ENCODE results near the gene G0S2.

The G0S2 gene

DNA sequence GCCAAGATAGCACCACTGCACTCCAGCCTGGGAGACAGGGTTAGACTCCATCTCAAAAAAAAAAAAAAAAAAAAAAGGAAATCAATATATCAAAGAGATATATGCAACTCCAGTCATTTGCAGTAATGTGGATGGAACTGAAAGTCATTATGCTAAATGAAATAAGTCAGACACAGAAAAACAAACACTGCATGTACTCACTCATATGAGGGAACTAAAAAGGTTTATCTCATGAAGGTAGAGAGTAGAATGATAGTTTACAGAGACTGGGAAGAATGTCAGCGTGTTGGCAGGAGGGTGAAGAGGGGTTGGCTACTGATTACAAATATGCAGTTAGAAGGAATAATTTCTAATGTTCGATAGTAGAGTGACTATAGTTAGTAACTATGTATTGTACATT is 42.6 kb downstream of the G0S2 start (continued):
- TF ChIP-seq, protein P1, sequence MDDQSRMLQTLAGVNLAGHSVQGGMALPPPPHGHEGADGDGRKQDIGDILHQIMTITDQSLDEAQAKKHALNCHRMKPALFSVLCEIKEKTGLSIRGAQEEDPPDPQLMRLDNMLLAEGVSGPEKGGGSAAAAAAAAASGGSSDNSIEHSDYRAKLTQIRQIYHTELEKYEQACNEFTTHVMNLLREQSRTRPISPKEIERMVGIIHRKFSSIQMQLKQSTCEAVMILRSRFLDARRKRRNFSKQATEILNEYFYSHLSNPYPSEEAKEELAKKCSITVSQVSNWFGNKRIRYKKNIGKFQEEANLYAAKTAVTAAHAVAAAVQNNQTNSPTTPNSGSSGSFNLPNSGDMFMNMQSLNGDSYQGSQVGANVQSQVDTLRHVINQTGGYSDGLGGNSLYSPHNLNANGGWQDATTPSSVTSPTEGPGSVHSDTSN (CRISPR knock-in tag; IDR thresholded peaks at IDR 0.05): no peak
- TF ChIP-seq ZNF114 (tag by site-specific recombination; IDR thresholded peaks at IDR 0.05) (no peak), ZNF266 (tag by site-specific recombination; IDR thresholded peaks at IDR 0.05; ENCODE audit: low read depth) (no peak), ZNF350 (tag by site-specific recombination; IDR thresholded peaks at IDR 0.05) (no peak), ZNF157 (tag by site-specific recombination; IDR thresholded peaks at IDR 0.05) (no peak), ZFP37 (tag by site-specific recombination; IDR thresholded peaks at IDR 0.05) (no peak), ZNF426 (tag by site-specific recombination; IDR thresholded peaks at IDR 0.05) (no peak), ZFP41 (tag by site-specific recombination; IDR thresholded peaks at IDR 0.05; ENCODE audit: borderline replicate concordance) (no peak)

DNA sequence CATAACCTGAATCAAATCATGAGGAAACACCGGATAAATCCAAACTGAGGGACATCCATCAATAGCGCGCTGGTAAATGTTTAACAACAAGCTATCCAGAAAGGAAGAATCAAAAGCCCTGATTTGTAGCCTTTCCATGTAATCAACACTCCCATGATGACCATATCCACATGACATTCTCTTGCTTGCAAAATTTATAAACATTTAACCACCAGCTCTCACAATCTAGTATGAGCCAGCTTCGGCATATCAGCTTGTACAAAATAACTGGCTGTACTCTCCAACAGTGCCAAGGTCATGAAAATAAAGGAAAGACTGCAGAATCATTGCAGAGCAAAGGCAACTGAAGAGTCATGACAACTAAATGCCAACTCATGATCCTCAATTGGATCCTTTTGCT is 45.1 kb downstream of the G0S2 start:
- Histone ChIP-seq H3K4me3 (ENCODE audit: low read depth, low read length) (no peak overlapping the region), H3K36me3 (ENCODE audit: control insufficient read depth in 2 of 2, insufficient read depth in 1 of 2, low read length in 2 of 2) (no peaks in the 10 kb centered on the region), H3K9me3 (ENCODE audit: control insufficient read depth, insufficient read depth, low read depth, low read length) (no peaks in the 10 kb centered on the region), H3K27ac (ENCODE audit: extremely low read depth, low read depth, low read length) (no peak overlapping the region), H3K4me1 (ENCODE audit: control insufficient read depth, insufficient read depth, low read length) (no peaks in the 10 kb centered on the region)
- ChIA-PET CTCF (interaction anchor here (0.6 kb wide), 1 partner anchor 45 kb away, joined by 3 read pairs; no protein-coding TSS in a partner anchor), POLR2A (no interaction called here)
- TF ChIP-seq ZNF670 (tag by site-specific recombination; IDR thresholded peaks at IDR 0.05; ENCODE audit: low read depth): no peak
- no peak for TF ChIP-seq ZFHX2 (tag by site-specific recombination; conservative IDR thresholded peaks at IDR 0.05)
- TF ChIP-seq MYNN (tag by site-specific recombination; IDR thresholded peaks at IDR 0.05; ENCODE audit: borderline replicate concordance): no peak
- no peak for TF ChIP-seq ZNF391 (tag by site-specific recombination; IDR thresholded peaks at IDR 0.05; ENCODE audit: borderline replicate concordance, low read depth)
- TF ChIP-seq, protein P2, sequence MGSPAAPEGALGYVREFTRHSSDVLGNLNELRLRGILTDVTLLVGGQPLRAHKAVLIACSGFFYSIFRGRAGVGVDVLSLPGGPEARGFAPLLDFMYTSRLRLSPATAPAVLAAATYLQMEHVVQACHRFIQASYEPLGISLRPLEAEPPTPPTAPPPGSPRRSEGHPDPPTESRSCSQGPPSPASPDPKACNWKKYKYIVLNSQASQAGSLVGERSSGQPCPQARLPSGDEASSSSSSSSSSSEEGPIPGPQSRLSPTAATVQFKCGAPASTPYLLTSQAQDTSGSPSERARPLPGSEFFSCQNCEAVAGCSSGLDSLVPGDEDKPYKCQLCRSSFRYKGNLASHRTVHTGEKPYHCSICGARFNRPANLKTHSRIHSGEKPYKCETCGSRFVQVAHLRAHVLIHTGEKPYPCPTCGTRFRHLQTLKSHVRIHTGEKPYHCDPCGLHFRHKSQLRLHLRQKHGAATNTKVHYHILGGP (tag by site-specific recombination; IDR thresholded peaks at IDR 0.05): no peak
- no peak for TF ChIP-seq ZNF596 (tag by site-specific recombination; IDR thresholded peaks at IDR 0.05)
- TF ChIP-seq, protein P3, sequence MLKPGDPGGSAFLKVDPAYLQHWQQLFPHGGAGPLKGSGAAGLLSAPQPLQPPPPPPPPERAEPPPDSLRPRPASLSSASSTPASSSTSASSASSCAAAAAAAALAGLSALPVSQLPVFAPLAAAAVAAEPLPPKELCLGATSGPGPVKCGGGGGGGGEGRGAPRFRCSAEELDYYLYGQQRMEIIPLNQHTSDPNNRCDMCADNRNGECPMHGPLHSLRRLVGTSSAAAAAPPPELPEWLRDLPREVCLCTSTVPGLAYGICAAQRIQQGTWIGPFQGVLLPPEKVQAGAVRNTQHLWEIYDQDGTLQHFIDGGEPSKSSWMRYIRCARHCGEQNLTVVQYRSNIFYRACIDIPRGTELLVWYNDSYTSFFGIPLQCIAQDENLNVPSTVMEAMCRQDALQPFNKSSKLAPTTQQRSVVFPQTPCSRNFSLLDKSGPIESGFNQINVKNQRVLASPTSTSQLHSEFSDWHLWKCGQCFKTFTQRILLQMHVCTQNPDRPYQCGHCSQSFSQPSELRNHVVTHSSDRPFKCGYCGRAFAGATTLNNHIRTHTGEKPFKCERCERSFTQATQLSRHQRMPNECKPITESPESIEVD (tag by site-specific recombination; IDR thresholded peaks at IDR 0.05): no peak
- TF ChIP-seq ZNF701 (tag by site-specific recombination; IDR thresholded peaks at IDR 0.05): no peak
- no peak for TF ChIP-seq ZNF416 (tag by site-specific recombination; IDR thresholded peaks at IDR 0.05)
- no peak for TF ChIP-seq ZNF785 (tag by site-specific recombination; IDR thresholded peaks at IDR 0.05)
- TF ChIP-seq YY1 (tag by site-specific recombination; IDR thresholded peaks at IDR 0.05): no peak
- no peak for TF ChIP-seq ZEB2 (tag by site-specific recombination; IDR thresholded peaks at IDR 0.05)
- TF ChIP-seq ZNF571 (tag by site-specific recombination; IDR thresholded peaks at IDR 0.05): no peak
- TF ChIP-seq ZNF140 (tag by site-specific recombination; IDR thresholded peaks at IDR 0.05): no peak

DNA sequence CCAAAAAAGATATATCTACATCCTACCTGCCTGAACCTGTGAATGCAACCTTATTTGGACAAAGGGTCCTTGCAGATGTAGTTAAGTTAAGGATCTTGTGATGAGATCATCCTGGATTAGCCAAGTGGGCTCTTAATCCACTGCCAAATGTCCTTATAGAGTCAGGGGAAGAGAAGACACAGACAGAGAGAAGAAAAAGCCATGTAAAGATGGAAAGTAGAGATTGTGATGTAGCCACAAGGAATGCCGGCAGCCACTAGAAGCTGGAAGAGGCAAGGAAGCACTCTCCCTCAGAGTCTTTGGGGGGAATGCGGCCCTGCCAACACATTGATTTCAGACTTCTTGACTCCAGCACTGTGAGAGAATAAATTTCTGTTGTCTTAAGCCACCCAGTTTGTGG is 45.6 kb downstream of the G0S2 start:
- CTCF ChIA-PET: interaction anchor here (0.5 to 0.6 kb wide), 2 partner anchors 44 to 130 kb away, joined by 3 read pairs; no protein-coding TSS in a partner anchor

More for the DNA sequence above, 45.6 kb downstream of the G0S2 start:
- TF ChIP-seq SALL2 (tag by site-specific recombination; IDR thresholded peaks at IDR 0.05; ENCODE audit: borderline replicate concordance) (no peak), ZNF335 (tag by site-specific recombination; conservative IDR thresholded peaks at IDR 0.05) (0 out of 2 replicates have a peak, but pooled peaks have one; percentile 21), GLIS1 (tag by site-specific recombination; IDR thresholded peaks at IDR 0.05) (no peak)
- H3K27ac ChIP-seq (ENCODE audit: extremely low read depth, low read depth, low read length): no peak overlapping the region
- H3K4me1 ChIP-seq (ENCODE audit: control insufficient read depth, insufficient read depth, low read length): no peaks in the 10 kb centered on the region
- no peaks in the 10 kb centered on the region for H3K9me3 ChIP-seq (ENCODE audit: control insufficient read depth, insufficient read depth, low read depth, low read length)
- POLR2A ChIA-PET: interaction anchor here (0.6 kb wide), 1 partner anchor 60 kb away, joined by 3 read pairs; no protein-coding TSS in a partner anchor
- H3K4me3 ChIP-seq (ENCODE audit: low read depth, low read length): no peak overlapping the region
- H3K36me3 ChIP-seq (ENCODE audit: control insufficient read depth in 2 of 2, insufficient read depth in 1 of 2, low read length in 2 of 2): no peaks in the 10 kb centered on the region
